ENCODE measurements around the gene C1QL4.

DNA sequence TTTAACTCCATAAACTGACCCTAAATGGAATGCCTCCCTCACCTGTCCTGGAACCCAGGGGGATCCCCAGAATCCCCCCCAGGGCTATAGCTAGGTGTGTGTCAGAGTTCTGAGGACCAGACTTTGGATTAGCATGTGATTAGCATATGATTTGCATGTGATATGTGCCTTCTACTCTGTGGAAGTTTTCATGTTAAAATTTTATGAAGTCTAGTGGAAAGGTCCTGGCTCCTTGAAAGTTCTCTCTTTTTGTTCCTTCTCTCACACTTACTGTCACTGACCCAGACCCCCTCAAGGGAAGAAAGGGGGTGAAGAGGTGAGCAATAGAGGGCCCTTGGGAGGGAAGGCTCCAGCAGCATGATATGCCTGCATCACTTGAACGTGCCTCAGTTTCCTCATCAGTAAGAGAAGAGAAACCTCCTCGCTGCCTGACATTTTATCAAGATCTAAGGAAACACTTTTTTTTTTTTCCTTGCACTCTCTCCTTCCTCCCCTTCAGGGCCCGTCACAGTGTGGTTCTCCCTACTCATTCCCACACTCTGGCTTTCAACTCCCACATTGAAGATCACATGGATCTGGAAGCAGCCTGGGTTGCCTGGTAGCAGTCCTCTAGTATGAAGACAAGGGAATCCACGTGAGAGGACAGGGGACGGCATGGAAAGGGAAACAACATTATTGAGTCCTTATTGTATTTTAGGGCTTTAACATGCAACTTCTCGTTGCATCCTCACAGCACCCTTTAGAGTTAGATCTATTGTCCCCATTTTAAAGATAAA, 3.3 kb upstream of the C1QL4 start:
- TF ChIP-seq, protein P1, sequence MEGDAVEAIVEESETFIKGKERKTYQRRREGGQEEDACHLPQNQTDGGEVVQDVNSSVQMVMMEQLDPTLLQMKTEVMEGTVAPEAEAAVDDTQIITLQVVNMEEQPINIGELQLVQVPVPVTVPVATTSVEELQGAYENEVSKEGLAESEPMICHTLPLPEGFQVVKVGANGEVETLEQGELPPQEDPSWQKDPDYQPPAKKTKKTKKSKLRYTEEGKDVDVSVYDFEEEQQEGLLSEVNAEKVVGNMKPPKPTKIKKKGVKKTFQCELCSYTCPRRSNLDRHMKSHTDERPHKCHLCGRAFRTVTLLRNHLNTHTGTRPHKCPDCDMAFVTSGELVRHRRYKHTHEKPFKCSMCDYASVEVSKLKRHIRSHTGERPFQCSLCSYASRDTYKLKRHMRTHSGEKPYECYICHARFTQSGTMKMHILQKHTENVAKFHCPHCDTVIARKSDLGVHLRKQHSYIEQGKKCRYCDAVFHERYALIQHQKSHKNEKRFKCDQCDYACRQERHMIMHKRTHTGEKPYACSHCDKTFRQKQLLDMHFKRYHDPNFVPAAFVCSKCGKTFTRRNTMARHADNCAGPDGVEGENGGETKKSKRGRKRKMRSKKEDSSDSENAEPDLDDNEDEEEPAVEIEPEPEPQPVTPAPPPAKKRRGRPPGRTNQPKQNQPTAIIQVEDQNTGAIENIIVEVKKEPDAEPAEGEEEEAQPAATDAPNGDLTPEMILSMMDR (IDR thresholded peaks at IDR 0.05; ENCODE audit: low read depth, low read length, poor library complexity, severe bottlenecking): no peak
- no peak for TF ChIP-seq EZH2phosphoT487 (IDR thresholded peaks at IDR 0.05; ENCODE audit: borderline replicate concordance, low read length)
